Activated naive CD4-positive, alpha-beta T cell treated with anti-CD3 and anti-CD28 coated beads, Interleukin-2, amount 50 U/mL, for 72 hours (primary cell): ENCODE results near the gene S100A8. TPM values are rescaled to one million over a fixed set of nuclear protein-coding genes. Genes with fewer than 3 reads are reported as not detected.
A peak's percentile ranks its signal among the peaks of the same experiment; 100 is the strongest.

Experiments used
- ATAC-seq, 2 donors: fragments of 150-1000 bp; cut with Tn5 transposase; 2 replicates each; pipeline ENCODE4 v1.10.0; 2021; ENCODE audit warnings: mild to moderate bottlenecking in 2 of 2, moderate library complexity in 2 of 2
- DNase-seq, 2 donors: peaks; one replicate each; pipeline ENCODE4 v3.0.0; 2021 to 2022; ENCODE audit warnings: low spot score in 2 of 2
- H3K27ac Mint-ChIP-seq, 2 donors: one replicate each; pipeline ENCODE4 v1.8.0; 2022; ENCODE audit warnings: mild to moderate bottlenecking in 2 of 2, mixed read lengths in 2 of 2
- H3K36me3 Mint-ChIP-seq, 2 donors: one replicate each; pipeline ENCODE4 v1.8.0; 2022; ENCODE audit warnings: mixed read lengths in 2 of 2
- H3K9me3 Mint-ChIP-seq, 2 donors: one replicate each; pipeline ENCODE4 v1.8.0; 2022; ENCODE audit warnings: mixed read lengths in 2 of 2
- total RNA-seq, 2 donors: library from RNA; stranded (reverse); gene quantifications; one replicate each; pipeline ENCODE4 v1.2.3, GENCODE V29; 2022

Gene S100A8
- total RNA-seq, 2 donors from 2014 or later: not detected

- Mint-ChIP-seq H3K27ac (no peak overlapping the region), H3K36me3 (no peaks in the 10 kb centered on the region)
- no peak for ATAC-seq
Observed at GRCh38 chr1:153360190-153360589, 30.7 kb downstream of the S100A8 start.

DNA sequence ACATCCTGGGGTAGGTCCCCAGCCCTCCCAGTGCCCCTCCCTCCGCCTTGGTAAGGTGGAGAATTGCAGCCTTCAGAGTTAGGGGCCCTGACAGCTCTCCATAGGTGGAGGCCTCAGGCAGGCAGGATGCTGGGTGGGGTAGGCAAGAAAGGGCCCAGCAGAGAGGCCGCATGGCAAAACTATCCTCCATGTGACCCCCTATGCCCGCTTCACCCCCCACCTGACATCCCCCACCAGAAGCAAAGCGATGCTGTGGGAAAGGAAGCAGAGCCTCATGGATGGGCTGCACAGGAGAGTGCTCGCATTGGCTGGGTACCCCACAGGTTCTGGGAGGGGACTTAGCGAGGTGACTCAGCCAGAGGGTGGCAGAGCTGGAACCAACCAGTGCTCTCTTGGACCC, 31.6 kb downstream of the S100A8 start:
- no peak overlapping the region for H3K27ac Mint-ChIP-seq
- no peaks in the 10 kb centered on the region for H3K36me3 Mint-ChIP-seq
- ATAC-seq (no peak), DNase-seq (no peak)
- no peaks in the 10 kb centered on the region for H3K9me3 Mint-ChIP-seq

More at GRCh38 chr1:153360190-153360589, 30.7 kb downstream of the S100A8 start:
- no peaks in the 10 kb centered on the region for H3K9me3 Mint-ChIP-seq
- no peak for DNase-seq

DNA sequence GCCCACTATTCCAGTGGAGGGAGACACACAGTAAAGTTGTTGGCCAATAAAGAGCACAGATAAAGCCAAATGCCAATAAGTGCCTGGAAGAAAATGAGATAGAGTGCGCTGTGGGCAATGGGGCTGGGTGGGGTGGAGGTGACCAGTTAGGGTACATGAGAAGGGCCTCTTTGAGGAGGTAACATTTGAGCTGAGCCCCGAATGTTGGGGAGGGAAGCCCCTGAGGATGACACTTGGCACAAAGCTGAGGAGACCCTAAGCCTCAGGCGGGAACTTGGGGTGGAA, 32.2 kb downstream of the S100A8 start:
- DNase-seq: no peak
- no peaks in the 10 kb centered on the region for H3K9me3 Mint-ChIP-seq

GRCh38 chr1:153357853-153358690, 32.8 kb downstream of the S100A8 start, which contains the start of gene S100A9:
Gene S100A9 (plus strand): TSS chr1:153357854. CDS start chr1:153358284, 430 bp downstream.
- no peak for DNase-seq
- Mint-ChIP-seq H3K27ac (peak within 1 kb of the TSS; percentile 25 to 89), H3K36me3 (no peaks in the 10 kb centered on the region), H3K9me3 (no peaks in the 10 kb centered on the region)
- no peak for ATAC-seq

More for the DNA sequence above, 32.2 kb downstream of the S100A8 start:
- Mint-ChIP-seq H3K27ac (no peak overlapping the region), H3K36me3 (no peaks in the 10 kb centered on the region)
- ATAC-seq: no peak

GRCh38 chr1:153357076-153357852, 33.6 kb downstream of the S100A8 start:
- peak in 1 of 2 donors; percentile 46 for ATAC-seq
- no peak overlapping the region for H3K27ac Mint-ChIP-seq
- no peak for DNase-seq
- no peaks in the 10 kb centered on the region for H3K36me3 Mint-ChIP-seq
- no peaks in the 10 kb centered on the region for H3K9me3 Mint-ChIP-seq

DNA sequence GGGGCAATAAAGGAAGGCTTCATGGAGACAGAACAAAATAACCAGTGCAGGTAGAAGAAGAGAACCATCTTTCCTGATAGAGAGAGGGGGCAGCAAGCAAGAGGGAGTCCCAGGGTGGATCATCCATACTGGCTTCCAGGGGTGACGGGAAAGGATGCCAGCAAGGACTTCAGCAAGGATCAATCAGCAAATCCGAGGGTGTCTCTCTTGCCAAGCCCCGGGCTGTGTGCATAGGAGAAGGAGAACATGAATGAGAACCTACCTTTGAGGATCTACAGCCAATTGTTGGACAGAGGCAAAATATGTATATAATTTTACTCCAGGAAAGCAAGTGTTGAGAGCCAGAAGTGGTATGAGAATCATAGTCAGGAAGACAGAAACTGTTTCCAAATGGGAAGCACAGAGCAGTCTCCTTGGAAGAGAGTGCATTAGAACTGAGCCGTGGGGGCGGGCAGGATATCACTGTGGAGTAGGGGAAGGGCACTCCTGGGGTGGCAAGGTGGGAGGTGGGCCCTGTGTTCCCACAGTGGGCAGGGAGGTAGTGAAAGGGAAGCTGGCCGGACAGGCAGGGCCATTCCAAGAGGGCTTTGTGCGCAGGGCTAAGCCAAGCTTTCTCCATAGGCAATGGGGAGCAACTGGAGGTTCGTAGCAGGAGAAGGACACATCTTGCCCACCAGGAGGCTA, 34.3 kb downstream of the S100A8 start:
- no peaks in the 10 kb centered on the region for H3K9me3 Mint-ChIP-seq
- ATAC-seq (no peak), DNase-seq (no peak)
- H3K27ac Mint-ChIP-seq: peak overlapping the region in 1 of 2 donors; percentile 25
- H3K36me3 Mint-ChIP-seq: no peaks in the 10 kb centered on the region

DNA sequence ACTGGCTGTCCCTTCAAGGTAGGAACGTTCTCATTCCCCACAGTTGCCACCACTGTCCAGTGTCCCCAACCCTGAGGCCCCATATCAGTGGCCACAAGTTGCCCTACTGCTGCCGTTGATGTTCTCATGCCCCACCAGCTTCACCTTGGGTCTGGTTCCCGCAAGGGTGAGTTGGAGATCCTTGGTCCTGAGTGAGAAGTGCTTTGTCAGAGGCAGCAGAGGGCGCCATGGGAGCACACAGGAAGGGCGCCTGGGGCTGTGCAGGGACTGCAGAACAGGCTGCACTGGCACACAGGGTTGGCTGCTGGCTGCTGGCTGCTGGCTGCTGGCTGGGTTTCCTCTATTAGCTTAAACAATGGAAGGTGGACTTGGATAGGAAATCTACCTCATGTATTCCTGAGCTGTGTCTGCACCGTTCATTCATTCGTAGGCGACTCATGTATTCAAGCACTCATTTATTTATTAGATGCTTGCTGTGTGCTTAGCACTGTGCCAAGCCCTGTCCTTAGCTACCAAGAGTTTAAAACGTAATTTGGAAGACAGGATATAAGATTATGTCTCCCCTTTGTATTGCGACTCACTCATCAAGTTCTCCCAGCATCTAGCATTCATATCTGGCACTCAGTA, 35.3 kb downstream of the S100A8 start:
- Mint-ChIP-seq H3K9me3 (no peaks in the 10 kb centered on the region), H3K27ac (no peak overlapping the region), H3K36me3 (no peaks in the 10 kb centered on the region)
- DNase-seq (peak in 1 of 2 donors; percentile 64), ATAC-seq (peak; percentile 75 to 86)

DNA sequence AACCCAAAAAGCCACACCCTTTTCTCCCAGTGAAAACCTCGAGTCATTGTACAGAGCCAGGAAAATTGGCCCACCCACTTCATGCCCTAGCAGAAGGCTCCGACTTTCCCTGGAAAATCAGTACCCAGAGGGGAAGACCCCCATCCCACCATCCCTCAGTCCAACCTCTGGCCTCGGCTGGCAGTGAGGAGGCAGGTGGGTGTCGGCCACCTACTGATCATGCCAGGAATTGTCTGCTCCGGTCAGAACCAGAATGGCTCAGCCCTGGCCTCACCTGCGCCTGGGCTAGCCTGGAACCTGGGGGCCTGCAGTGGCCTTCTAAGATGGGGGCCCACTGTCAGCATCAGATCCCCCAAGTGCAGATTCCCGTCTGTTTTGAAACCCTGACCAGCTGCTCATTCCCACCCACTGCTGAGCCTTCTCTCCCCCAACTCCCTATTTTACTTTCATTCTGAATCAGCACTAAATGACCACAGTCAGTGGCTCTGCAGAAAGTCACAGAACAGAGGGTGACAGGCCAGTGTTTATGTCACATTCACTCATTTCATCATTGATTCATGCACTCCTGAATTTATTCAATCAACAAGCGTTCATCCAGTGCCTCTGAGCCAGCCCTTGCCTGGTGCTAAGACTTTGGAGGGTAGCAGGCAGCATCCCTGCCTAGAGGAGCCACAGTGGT, 36.2 kb downstream of the S100A8 start:
- peak in 1 of 2 donors; percentile 30 for ATAC-seq
- no peak overlapping the region for H3K27ac Mint-ChIP-seq
- no peaks in the 10 kb centered on the region for H3K36me3 Mint-ChIP-seq
- H3K9me3 Mint-ChIP-seq: no peaks in the 10 kb centered on the region
- no peak for DNase-seq

DNA sequence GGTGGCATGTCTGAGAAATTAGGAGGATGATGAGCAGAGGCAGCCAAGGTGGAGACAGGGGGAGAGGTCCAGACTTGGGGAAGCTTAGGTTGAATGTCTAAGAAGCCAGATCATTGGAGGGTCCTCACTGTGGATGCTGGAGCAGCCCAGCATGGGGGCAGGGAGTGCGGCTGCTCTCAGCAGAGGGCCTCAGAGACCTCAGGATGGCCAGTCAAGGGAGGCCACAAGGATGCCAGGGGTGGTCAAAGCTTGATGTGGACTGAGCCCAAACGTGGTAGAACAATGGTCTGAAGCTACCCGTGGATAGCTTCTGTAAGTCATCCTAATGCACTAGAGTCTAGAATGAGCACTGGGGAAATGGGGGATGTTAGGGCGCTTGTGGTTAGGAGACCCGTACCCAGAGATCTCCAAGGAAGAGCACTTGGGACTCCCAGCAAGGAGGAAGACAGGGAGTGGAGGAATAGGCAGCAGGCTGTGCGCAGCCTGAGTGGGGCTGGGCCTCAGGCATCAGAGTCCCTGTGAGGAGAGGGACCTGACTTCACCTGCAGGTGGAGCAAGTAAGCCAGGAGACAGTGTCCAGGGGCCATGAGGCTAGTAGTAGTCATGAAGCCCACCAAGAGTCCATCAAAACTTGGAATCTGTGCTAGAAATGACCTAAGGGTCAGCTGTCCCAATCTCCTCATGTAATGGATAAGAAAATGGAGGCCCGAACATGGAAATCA, 37.5 kb downstream of the S100A8 start:
- H3K9me3 Mint-ChIP-seq: no peaks in the 10 kb centered on the region
- no peak overlapping the region for H3K27ac Mint-ChIP-seq
- ATAC-seq: no peak
- no peaks in the 10 kb centered on the region for H3K36me3 Mint-ChIP-seq
- no peak for DNase-seq

DNA sequence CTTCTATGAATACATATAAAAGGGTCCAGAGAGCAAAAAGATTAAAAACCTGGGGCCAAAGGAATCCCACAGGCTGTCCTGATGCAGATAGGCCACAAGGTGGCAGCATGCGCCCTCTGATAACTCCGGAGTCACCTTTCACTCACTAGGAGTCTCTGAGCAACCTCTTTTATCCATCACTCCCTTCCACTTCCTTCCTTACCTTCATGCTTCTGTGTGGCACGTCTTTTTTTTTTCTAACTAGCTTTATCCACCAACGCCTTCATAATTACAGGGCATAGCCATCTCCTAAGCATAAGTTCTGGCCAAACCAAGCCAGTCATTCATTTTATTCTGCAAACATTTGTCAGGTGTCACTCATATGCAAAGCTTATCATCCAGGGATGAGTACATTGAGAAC, 38.4 kb downstream of the S100A8 start:
- DNase-seq: peak in 1 of 2 donors; percentile 57
- H3K9me3 Mint-ChIP-seq: no peaks in the 10 kb centered on the region
- H3K36me3 Mint-ChIP-seq: no peaks in the 10 kb centered on the region
- peak; percentile 58 to 65 for ATAC-seq
- H3K27ac Mint-ChIP-seq: no peak overlapping the region

GRCh38 chr1:153350321-153350957, 40.4 kb downstream of the S100A8 start:
- DNase-seq (no peak), ATAC-seq (no peak)
- H3K9me3 Mint-ChIP-seq: no peaks in the 10 kb centered on the region
- H3K36me3 Mint-ChIP-seq: no peaks in the 10 kb centered on the region
- H3K27ac Mint-ChIP-seq: no peak overlapping the region

- Mint-ChIP-seq H3K36me3 (no peaks in the 10 kb centered on the region), H3K9me3 (no peaks in the 10 kb centered on the region), H3K27ac (no peak overlapping the region)
- ATAC-seq: no peak
- no peak for DNase-seq
Observed at GRCh38 chr1:153349363-153350320, 41.2 kb downstream of the S100A8 start.

DNA sequence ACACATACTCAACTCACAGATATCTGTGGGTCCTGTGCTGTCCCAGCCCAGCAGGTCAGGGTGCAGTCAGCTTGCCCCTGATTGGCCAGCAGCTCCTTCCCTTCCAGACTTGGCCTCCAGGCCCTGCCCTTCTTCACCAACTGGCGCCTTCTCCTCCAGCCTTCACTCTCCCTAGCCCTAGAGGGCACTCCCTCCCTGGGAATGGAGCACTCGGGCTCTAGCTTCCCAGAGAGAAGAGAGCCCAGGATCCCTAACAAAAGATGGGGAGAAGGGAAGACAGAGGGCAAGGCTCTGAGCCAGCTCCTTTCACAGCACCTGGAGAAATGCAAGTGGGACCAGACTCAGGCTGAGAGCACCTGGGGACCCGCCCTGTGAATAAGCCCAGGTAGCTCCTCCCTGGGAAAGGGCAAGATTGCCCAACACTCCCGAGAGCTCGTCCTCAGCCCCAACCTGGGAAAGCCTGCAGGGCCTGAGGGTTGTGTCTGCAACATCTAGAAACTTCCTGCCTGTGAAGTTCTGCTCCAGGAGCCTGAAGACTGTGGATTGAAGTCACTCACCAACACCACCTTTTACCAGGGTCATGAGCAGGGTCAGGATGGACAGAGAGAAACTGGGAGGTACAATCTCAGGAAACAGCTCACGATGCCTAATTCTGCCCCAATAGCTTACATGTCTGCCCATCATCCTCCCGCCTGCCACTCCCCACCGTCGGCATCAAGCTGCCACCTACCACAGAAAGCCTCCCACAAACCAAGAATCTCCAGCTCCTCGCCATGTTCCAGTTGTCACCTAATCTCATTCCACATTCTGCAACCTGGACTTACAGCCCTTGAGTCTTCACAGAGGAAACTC, 42.1 kb downstream of the S100A8 start, which contains the start of gene PGLYRP4:
TSS of gene PGLYRP4 (minus strand) at position 331 of the 852 bp plus-strand sequence. CDS start 909 bp downstream, outside the sequence.
- ATAC-seq (no peak), DNase-seq (no peak)
- Mint-ChIP-seq H3K27ac (no peak within 1 kb of the TSS), H3K36me3 (no peaks in the 10 kb centered on the region), H3K9me3 (no peaks in the 10 kb centered on the region)
